GM21529 (cell line): ENCODE measurements around the gene CDKL2.
"Not testable (repeated sequence)": the region's sequence is repeated elsewhere in the genome, so short reads cannot be mapped to it uniquely, and the experiment has no call there.

Source experiments
- ATAC-seq: cut with Tn5 transposase; IDR thresholded peaks from one replicate; pipeline ENCODE4 v1.9.1; 2021; ENCODE audit not compliant: unreplicated experiment

CDKL2 gene

GRCh38 chr4:75555294-75556164, 74.8 kb downstream of the CDKL2 start, which contains the start of gene ODAPH:
ODAPH (plus strand) TSS chr4:75556066; CDS start chr4:75556083, 17 bp downstream.
- ATAC-seq: peak; percentile 99

- ATAC-seq: no peak
These were observed 77.9 kb downstream of the CDKL2 start for GRCh38 chr4:75552452-75552851.

- ATAC-seq: no peak
These were observed 81.3 kb downstream of the CDKL2 start for GRCh38 chr4:75549019-75549418.

- ATAC-seq: no peak
These were observed 82.5 kb downstream of the CDKL2 start for GRCh38 chr4:75547647-75548387.

- ATAC-seq: no peak
These were observed 84.8 kb downstream of the CDKL2 start for GRCh38 chr4:75545526-75545925.

- ATAC-seq: no peak
These were observed 85.5 kb downstream of the CDKL2 start for GRCh38 chr4:75544870-75545269.

- ATAC-seq: not testable (repeated sequence)
These were observed 86.1 kb downstream of the CDKL2 start for GRCh38 chr4:75544220-75544619.

- no peak for ATAC-seq
These were observed 87.5 kb downstream of the CDKL2 start for GRCh38 chr4:75542824-75543223.

- ATAC-seq: not testable (repeated sequence)
These were observed 93.0 kb downstream of the CDKL2 start for GRCh38 chr4:75537308-75537707.

- ATAC-seq: not testable (repeated sequence)
These were observed 96.4 kb downstream of the CDKL2 start for GRCh38 chr4:75533926-75534325.

- not testable (repeated sequence) for ATAC-seq
These were observed 96.9 kb downstream of the CDKL2 start for GRCh38 chr4:75533339-75533887.

GRCh38 chr4:75531536-75532143, 98.7 kb downstream of the CDKL2 start:
- ATAC-seq: not testable (repeated sequence)

- no peak for ATAC-seq
These were observed 99.6 kb downstream of the CDKL2 start for GRCh38 chr4:75530556-75531322.
